ENCODE data around the gene TRDMT1.

TRDMT1 gene

DNA sequence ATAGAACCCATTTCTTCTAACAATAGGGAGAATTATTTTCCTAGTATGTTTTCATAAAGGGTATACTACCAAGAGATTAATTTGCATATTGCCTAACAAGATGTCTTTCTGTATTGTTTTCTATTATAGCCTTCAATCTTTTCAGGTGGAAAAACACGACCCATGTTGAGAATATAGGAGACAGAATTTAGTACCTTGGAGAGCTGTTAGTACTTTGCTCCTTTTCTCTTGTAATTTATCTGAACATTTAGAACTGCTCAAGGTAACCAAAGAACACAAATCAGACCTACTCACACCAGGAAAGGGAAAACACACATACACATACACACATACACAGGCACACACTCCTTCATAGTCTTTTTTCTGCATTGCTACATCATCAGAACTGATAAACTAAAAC lies 7.8 kb upstream of the TRDMT1 start:
- DNase-seq = no peak

DNA sequence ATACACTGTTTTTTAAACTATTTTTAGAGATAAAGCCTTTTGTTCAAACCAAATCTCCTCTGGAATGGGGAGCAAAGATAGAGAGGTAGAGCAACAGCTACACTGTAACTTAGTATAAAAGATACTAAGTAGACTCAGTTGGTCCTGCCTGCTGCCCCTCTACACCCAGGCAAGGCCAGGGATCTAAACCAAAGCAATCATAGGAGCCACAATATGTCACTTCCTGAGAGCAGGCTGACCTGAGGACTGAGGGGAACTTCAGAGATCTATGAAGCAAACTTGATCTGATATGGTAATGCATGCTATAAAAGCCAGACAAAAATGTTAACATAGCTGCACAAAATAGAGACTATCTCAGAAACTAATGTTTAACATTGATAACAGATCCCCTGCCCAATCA lies 7.0 kb upstream of the TRDMT1 start:
- no peak for DNase-seq

- no peak for DNase-seq
These were observed 4.8 kb upstream of the TRDMT1 start for GRCh38 chr10:17206210-17206709.

DNA sequence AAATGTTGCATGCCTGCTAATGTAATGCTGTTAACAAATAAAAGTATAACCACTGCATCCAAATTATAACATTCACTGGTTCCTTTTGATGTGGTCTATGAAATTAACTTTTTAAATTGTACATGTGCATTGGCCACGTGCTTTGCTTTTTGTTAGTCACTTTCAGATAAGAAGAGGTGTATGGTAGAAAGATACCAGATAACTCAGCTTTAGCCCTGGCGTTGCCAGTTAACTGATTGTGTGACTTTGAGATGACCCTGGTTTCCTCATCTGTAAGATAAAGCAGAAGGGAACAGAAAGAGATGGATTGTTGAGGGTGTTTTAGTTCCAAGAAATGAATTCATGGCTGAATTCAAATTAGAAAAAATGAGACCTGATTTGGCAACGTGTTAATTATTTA lies 1.9 kb upstream of the TRDMT1 start:
- DNase-seq = no peak

DNA sequence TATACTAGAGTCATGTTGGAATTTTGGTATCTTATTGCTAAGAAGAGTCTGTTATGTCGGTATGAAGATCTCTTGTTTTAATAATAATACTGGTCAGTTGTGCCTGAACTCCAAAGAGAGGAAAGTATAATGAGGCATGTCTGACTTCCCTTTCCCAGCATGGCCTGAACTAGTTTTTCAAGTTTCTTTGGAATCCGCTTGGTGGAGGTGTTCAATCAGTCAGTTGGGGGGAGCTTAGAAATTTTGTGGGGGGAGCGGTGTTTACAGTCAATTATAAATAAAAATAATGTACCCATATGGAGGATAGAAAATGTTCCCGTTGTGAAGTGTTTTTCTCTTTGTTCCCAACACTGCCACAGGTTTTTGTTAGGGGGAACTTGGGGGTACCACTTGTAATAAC lies 1.5 kb upstream of the TRDMT1 start:
- DNase-seq = no peak

- no peak for DNase-seq
These were observed 1.0 kb upstream of the TRDMT1 start for GRCh38 chr10:17202506-17202905.

DNA sequence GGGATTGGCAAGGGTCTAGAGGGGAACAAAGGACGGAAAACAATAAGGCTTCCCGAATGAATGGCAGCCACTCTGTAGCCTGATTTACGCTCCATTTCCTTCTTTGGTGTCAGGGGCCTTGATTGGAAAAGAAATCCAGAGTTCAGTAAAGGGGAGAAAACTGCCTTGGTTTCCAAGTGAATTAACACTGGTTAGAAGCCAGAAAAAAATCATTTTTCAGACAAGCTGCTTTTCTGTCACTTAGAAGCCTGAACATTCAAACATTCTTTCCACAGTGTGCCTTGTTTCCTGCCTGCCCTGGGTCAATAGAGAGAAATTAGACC lies 283 bp upstream of the TRDMT1 start:
- DNase-seq = no peak

DNA sequence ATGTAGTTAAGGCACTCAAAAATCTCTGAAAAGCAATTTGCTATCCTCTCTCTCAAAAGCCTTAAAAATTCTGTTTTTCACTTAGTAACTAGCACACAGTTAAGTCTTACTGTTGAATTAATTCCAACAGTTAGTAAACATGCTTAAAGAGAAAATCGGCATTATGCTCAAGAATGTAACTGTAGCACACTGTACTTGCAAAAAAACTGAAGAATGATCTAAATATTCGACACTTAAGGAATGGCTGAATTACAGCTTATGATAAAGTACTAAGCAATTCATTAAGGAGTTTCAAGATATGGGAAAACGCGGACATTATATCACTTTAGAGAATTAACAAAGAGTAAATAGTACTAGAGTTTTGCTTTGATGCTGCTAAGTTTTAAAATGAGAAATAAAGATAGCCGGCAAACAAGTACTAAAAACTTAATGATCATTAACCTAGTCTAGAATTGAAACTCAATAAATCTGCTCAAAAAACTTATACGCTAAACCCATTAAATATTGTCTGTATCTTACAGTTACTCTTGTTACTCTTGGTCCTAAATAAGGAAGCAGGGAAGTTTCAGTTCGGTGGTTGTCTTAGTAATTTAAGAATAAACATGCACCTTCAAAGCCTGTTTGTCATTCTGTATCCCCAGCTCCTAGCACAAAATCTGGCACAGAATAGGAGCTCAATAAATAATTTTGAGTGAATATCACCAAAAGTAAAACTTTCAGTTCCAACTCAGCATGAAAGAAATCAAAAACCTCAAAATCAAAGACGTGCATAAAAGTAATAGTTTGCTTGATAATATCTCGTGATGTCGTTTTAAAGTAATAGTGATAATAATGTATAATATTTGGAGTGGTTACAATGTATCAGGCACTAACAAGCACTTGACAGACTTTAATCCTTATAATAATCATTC lies 1.2 kb downstream of the TRDMT1 start:
- DNase-seq = no peak

GRCh38 chr10:17199351-17199804 lies 2.1 kb downstream of the TRDMT1 start:
- no peak for DNase-seq

- no peak for DNase-seq
These were observed 4.9 kb downstream of the TRDMT1 start for GRCh38 chr10:17196573-17196972.

DNA sequence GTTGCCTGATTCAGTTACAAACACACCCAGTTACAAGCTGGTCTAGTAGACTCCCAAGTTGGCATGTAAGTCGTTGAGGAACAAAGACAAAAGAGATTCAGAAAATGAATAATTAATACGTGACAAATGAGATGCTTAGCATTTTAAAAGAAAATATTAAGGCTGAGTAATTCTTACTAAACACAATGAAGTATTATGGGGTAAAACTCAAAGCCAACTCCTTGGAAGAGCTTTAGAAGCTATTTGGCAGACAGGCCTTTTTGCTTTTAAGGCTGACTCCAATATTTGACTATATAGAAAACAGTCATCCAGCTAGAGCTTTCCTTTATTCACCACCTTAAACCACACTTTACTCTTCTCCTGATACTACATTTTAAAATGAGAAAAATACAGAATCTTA lies 5.4 kb downstream of the TRDMT1 start:
- no peak for DNase-seq

- no peak for DNase-seq
These were observed 6.4 kb downstream of the TRDMT1 start for GRCh38 chr10:17195083-17195482.

DNA sequence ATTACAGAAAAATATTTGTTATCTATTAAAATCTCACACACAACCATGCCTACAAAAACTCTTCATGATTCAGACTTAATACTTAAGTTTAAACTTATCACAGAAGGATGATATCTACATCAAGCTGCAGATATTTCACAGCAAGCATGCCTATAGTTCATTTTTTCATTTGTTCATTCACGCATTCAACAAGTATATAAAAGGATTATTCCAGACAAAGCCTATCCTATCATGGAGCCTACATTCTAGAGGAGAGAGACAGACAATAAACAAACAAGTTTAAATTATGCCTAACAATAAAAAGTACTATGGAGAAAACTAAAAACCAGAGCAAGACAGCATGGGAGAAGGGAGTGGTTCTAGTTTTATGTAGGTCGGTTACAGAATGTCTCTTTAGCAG lies 10.9 kb downstream of the TRDMT1 start:
- DNase-seq = no peak

DNA sequence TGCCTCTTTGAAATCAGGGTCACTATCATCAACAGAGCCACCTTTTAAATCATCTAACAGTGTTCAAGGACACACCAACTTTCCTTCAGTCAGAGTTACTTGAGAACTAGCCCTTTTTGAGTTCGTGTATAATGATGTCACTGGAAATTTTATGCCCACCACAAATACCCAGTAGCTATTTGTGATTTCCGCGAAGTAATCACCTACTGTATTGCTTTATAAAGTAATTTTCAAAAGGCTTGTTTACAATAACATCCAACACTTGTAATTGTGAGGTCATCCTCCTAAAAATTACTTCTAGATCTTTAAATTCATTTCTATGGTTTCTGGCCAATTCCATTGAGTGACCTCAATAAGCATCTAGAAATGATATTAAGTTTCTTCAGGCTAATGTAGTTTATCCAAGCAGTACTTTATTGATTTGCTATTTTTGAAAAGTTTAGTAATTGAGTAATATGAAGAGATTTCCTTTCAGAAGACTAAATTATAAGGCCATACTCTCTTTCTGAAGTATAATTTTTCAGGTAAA lies 12.8 kb downstream of the TRDMT1 start:
- DNase-seq = no peak

DNA sequence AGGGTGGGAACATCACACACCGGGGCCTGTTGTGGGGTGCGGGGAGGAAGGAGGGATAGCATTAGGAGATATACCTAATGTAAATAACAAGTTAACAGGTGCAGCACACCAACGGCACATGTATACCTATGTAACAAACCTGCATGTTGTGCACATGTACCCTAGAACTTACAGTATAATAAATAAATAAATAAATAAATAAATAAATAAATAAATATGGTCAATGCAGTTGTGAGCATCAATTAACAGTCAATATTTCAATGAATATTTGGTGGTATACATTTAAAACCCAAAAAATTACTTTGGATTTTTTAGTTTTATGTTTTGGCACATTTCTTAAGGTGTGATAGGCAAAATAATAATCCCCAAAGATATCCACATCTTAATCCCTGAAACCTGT lies 15.6 kb downstream of the TRDMT1 start:
- DNase-seq = no peak

GRCh38 chr10:17183110-17183509 lies 18.4 kb downstream of the TRDMT1 start:
- no peak for DNase-seq

DNA sequence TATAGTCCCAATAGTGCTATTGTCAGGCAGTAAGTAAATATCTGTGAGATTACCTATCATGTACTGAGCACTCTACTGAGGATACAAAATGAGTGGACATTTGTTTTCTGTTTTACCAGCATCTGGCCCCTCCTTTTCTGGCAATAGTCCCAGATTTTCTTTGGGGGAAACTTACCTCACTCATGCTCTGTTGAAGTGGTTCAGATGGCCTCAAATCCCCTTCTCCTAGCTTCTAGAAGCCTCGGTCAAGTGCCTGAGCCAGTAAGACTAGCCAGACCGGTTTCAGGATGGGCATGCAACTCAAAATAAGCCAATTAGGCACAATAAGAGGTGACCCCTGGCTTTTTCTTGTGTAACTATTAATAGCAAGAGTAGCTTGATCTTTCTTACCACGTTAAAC lies 19.7 kb downstream of the TRDMT1 start:
- no peak for DNase-seq

- no peak for DNase-seq
These were observed 20.4 kb downstream of the TRDMT1 start for GRCh38 chr10:17181110-17181509.

DNA sequence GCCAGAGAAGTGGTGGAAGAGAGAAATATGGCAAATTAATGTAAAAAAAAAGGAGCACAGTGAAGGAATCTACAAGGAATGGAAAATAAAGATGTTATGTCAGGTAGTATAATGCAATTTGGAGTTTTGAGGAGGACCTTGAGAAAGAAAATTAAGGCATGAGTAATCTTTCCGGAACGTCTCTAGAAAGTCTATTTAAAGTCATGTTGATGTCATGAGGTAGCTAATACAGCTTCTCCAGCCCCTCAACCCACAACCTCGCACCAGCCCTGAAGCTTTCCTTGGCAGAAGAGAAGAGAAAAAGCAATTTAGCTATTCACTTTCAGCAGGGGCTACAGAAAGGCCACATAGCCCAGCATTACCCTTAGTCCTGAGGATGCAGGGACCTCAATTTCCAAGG lies 22.5 kb downstream of the TRDMT1 start:
- DNase-seq = no peak

GRCh38 chr10:17178006-17178405 lies 23.5 kb downstream of the TRDMT1 start:
- no peak for DNase-seq

GRCh38 chr10:17177014-17177413 lies 24.5 kb downstream of the TRDMT1 start:
- no peak for DNase-seq

DNA sequence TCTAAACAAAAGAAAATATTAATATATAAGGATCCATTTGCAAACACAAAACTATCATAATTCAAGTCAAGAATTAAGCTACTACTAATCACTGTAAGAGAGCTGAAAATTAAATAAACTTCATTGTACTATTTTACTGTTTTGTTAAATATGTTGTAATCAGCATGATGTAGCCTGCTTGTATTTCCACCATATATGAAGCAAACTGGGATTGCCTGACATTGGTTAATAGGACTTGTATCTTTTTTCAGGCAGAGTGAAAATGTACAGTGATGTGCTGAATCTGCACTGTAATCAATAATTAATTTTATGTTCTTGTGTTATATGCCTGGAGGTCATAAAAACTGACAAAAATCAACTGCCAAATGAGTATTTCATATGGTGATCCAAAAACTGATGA lies 25.4 kb downstream of the TRDMT1 start:
- DNase-seq = no peak

GRCh38 chr10:17175551-17175950 lies 25.9 kb downstream of the TRDMT1 start:
- no peak for DNase-seq

GRCh38 chr10:17174626-17175025 lies 26.8 kb downstream of the TRDMT1 start:
- DNase-seq = no peak

GRCh38 chr10:17171141-17171641 lies 30.3 kb downstream of the TRDMT1 start:
- no peak for DNase-seq

Data from stimulated activated CD8-positive, alpha-beta memory T cell treated with anti-CD3 and anti-CD28 coated beads, Interleukin-4, amount 100 ng/mL, for 48 hours (primary cell).